ENCODE results near the gene TEX14.

Gene TEX14, protein sequence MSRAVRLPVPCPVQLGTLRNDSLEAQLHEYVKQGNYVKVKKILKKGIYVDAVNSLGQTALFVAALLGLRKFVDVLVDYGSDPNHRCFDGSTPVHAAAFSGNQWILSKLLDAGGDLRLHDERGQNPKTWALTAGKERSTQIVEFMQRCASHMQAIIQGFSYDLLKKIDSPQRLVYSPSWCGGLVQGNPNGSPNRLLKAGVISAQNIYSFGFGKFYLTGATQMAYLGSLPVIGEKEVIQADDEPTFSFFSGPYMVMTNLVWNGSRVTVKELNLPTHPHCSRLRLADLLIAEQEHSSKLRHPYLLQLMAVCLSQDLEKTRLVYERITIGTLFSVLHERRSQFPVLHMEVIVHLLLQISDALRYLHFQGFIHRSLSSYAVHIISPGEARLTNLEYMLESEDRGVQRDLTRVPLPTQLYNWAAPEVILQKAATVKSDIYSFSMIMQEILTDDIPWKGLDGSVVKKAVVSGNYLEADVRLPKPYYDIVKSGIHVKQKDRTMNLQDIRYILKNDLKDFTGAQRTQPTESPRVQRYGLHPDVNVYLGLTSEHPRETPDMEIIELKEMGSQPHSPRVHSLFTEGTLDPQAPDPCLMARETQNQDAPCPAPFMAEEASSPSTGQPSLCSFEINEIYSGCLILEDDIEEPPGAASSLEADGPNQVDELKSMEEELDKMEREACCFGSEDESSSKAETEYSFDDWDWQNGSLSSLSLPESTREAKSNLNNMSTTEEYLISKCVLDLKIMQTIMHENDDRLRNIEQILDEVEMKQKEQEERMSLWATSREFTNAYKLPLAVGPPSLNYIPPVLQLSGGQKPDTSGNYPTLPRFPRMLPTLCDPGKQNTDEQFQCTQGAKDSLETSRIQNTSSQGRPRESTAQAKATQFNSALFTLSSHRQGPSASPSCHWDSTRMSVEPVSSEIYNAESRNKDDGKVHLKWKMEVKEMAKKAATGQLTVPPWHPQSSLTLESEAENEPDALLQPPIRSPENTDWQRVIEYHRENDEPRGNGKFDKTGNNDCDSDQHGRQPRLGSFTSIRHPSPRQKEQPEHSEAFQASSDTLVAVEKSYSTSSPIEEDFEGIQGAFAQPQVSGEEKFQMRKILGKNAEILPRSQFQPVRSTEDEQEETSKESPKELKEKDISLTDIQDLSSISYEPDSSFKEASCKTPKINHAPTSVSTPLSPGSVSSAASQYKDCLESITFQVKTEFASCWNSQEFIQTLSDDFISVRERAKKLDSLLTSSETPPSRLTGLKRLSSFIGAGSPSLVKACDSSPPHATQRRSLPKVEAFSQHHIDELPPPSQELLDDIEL (N-terminal part only)

DNA sequence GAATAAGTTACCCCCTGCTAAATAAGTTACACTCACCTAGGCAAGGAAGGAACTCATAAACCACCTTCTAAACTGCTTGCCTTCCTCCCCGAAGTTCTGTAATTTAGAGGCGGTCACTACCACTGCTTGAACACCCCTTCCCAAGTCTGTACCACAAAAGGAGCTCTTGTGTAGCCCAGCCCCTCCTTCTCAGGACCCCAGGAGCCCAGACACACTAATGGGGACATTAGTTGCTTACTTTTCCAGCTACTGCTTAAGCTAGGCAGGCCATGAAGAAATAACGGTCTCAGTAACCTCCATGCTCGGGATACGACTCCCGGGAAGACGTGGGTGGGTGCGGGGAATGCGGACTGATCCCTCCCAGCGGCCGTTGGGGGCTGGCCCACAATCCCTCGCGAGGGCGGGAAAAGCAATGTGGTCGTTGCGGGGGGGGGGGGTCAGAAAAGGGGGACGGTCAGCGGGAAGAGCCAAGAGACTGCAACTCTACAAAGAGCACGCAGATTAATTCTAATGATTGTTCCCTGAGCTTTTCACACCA, at the start of gene TEX14:
Gene TEX14, minus strand, starts transcription at position 345 of the 538 bp plus-strand sequence. CDS start 40,044 bp downstream, outside the sequence.
- DNase-seq (ENCODE audit: low spot score) = no peak

DNA sequence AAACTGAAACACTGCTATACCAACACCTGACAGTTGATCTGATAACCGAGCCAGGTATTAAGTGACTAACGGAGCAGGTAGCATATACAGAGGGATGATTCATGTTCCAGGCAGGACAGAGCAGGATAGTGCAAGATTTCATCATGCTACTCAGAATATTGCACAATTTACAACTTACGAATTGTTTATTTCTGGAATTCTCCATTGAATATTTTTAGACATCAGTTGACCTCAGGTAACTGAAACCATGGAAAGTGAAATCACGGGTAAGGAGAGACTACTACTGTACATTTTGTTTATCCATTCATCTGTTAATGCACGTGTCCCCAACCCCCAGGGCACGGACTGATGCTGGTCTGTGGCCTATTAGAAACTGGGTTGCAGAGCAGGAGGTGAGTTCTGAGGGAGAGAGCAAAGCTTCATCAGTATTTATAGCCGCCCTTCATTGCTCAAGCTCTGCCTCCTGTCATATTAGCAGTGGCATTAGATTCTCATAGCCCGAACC, 49.3 kb upstream of the TEX14 start:
- no peak for DNase-seq (ENCODE audit: low spot score)

DNA sequence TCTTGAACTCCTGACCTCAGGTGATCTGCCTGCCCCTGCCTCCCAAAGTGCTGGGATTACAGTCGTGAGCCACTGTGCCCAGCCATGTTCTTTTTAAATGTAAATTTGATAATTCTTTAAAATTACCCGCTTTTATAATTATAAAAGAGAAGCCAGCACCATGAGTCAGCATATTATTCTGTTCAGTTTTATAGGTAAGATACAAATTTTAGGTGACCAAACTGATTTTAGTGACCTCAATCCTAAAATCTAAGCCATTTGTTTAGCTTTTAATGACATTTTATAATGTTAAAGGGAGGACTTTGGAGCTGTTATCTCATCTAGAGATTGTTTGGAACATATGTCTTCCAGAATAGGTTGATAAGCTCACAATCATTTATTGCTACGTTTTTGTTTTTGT, 43.0 kb upstream of the TEX14 start:
- DNase-seq (ENCODE audit: low spot score) = no peak

DNA sequence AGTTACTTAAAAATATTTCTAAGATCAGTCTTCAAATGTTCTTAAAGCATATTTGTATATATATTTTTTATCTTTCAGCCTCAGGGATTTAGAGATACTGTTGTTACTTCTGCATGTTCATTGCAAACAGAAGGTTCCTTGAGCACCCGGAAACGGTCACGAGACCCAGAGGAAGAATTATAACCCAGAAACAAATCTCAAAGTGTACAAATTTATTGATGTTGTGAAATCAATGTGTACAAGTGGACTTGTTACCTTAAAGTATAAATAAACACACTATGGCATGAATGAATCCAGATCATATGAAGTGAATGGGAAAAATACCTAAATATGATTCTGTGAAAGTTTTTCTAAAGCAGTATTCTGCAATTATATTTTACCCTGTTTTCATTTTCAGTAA, 42.2 kb upstream of the TEX14 start:
- DNase-seq (ENCODE audit: low spot score) = no peak

DNA sequence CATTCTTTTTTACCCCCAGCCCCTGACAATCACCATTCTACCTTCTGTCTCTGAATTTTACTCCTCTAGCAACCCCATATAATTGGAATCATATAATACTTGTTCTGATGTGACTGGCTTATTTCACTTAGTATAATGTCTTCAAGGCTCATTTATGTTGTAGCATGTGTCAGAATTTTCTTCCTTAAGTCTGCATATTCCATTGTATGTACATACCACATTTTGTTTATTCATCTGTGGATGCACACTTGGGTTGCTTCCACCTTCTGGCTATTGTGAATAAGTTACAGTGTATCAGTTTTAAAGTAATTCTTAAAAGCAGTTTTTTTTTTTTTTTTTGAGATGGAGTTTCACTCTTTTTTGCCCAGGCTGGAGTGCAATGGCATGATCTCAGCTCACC, 39.1 kb upstream of the TEX14 start:
- DNase-seq (ENCODE audit: low spot score) = no peak

DNA sequence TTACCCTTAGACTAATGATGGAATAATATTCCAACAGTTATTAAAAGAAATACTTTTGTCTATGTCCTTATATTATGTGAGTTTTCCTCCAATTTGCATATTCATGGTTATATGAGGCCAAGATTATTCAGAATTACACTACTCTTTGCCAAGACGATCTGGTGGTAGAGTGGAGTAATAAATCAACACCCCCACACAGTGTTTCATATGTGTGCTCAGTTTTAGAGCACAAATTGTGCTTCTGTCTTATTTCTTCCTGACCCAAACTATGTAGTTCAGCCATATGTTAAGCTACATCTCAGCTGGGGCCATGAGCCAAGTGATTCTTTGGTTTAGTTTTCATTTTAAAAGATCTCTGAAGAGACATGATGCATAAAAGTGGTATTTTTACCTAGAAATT, 37.0 kb upstream of the TEX14 start:
- DNase-seq (ENCODE audit: low spot score) = no peak

DNA sequence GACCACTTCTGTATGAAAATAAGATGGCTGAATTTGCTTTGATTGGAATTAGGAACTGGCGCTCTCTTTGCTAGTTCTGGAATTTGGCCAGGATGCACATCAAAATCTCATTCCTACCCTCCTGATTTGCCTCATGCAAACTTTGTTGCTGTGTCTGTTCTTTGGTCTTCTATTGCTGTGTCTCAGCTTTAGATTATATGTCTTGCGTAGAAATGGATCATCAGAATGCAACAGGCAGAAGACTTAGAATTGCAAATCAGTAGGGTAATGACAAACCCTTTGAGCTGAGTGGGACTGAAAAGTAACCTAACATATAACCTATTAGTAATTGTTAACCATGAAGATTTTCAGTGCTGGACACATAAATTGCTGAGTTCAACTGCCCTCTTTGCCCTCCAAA, 30.9 kb upstream of the TEX14 start:
- no peak for DNase-seq (ENCODE audit: low spot score)

DNA sequence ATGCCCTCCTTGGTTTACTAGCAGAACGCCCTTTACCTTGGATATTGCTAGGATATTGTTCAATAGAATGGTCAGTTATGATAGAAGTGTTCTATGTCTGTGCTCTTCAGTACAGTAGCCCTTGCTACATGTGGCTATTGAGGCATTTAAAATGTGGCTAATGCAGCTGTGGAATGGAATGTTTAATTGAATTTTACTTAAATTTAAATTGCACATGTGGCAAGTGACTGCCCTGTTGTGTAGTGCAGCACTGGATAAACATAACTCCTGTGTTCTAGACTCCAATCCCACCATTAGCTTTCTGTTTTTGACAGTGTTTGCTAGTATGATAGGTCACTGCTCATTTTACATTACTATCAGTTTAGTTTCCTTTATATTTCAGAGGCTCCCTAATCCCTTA, 30.4 kb upstream of the TEX14 start:
- no peak for DNase-seq (ENCODE audit: low spot score)

DNA sequence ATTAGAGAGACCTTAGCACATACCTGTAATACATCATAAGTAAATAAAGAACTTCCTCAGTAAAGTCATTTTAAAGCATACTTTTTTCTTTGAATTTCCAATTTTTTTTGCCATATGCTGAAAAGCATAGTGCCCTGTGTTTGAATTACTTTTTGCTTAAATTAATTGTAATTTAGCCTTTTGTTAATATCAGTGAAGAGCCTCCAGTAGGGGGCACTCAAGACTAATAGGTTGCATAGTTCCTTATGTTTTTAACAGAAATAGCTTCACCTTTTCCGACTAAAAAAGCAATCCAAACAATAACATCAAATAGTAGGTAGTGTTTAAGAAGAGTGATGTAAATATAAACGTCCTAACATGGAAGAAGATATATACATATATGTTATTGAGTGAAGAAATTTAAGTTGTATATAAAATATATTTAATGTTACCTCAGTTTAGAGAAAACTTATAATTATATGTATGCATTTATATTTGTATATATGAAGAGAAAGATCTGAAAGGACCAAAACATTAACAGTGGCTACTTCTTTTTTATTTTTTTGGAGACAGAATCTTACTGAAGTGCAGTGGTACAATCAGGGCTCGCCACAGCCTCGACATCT, 19.2 kb upstream of the TEX14 start:
- DNase-seq (ENCODE audit: low spot score) = peak; percentile 69

DNA sequence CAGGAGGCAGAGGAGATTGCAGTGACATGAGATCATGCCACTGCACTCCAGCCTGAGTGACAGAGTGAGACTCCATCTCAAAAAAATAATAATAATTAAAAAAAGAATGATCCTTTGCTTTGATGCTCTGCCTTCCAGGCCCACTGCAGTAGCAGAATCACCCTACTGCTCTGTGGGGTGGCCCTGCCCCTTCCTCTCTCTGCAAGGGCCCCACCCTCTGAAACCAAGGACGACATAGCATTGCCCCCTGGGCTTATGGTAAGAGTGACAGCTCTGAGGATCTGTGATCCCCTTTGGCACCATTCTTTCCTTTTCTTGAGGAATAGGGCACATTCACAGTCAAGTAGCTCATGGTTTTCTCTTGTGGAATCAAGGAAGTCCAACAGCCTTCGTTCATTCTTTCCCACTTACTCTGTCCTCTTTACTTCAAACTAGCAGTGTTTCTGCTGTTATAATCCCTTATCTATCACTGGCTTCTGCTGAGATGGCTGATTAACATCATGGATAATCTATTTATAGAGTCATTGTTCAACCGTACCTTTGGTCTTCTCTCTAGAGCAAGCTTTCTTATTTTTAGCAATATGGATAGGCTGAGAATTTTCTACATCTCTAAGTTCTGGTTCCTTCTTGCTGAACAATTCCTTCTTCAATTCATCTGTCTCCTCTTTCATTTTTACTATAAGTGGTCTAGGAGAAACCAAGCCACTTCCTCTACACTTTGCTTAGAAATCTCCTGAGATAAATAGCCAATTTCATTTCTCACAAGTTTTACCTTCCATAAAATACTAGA, 14.7 kb upstream of the TEX14 start:
- no peak for DNase-seq (ENCODE audit: low spot score)

DNA sequence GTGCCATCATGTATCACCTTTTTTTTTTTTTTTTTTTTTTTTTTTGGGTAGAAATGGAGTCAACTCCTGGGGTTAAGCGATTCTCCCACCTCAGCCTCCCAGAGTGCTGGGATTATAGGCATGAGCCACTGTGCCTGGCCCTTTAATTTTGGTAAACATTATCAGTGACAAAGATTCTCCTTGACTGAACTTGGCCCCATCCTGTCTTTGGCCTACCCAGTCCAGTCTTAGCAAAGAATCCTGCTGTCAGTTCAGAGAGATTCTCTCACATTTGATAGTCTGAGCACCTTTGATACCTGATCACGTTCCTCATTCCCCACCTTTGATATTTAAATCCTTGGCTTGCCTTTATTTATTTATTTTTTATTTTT, 12.1 kb upstream of the TEX14 start:
- no peak for DNase-seq (ENCODE audit: low spot score)

DNA sequence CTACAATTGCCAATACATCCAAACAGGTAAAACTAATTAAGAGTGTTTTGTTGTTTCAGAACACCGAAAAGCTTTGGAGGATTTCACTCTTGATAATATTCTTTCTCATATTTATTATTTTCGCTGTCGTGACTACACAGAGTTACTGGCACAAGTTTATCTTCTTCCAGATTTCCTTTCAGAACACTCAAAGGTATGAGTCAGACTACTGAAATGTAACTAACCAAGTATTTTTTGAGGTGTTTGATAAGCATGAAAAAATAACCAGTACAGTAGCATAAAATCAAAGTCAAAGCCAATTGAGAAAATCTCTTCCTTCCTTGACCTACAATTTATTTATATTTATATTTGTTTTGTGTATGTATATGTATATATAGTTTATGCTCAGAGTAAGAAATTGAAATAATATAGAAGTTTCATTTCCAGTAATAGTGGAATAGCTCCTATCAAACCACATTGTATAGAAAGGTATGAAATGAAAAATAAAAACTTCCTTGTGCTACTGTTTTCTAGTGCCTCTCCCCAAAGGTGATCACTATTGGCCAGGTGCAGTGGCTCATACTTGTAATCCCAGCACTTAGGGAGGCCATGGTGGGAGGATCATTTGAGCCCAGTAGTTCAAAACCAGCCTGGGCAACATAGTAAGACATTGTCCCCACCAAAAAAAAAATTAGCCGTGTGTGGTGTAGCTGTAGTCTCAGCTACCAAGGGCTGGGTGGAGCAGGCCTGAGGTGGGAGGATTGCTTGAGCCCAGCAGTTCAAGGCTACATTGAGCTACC, 11.5 kb upstream of the TEX14 start:
- no peak for DNase-seq (ENCODE audit: low spot score)

DNA sequence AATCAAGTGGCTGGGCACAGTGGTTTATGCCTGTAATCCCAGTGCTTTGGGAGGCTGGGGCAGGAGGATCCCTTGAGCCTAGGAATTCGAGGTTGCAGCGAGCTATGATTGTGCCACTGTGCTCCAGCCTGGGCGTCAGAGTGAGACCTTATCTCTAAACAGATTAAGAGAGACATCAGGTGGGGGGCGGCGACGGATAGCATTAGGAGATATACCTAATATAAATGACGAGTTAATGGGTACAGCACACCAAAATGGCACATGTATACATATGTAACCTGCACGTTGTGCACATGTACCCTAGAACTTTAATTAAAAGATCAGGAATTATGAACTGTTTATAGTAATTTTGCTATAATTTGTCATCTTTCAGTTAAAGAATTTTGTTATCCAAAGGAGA, 10.9 kb upstream of the TEX14 start:
- no peak for DNase-seq (ENCODE audit: low spot score)

DNA sequence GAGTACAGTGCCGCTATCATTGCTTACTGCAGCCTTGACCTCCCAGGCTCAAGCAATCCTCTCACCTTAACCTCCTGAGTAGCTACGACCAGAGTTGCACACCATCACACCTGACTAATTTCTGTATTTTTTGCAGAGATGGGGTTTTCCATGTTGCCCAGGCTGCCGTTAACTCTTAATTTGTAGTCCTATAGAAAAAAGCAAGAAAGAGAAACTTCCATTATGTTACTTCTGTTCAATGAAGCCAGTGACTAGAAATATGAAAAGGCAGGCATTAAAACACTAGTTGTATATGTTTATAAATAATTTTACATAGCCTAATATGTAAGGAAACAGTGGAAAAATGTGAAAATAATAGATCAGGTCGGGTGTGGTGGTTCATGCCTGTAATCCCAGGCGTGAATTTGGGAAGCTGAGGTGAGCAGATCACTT, 10.2 kb upstream of the TEX14 start:
- DNase-seq (ENCODE audit: low spot score) = no peak

DNA sequence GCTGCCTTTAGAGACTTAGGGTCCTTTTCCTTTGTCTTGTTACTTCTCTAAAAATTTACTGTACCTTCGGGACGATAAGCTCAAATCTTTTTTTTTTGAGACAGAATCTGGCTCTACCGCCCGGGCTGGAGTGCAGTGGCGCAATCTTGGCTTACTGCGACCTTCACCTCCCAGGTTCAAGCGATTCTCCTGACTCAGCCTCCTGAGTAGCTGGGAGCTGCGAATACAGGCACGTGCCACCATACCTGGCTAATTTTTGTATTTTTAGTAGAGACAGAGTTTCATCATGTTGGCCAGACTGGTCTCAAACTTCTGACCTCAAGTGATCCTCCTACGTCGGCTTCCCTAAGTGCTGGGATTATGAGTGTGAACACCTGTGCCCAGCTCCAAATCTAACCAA, 7.9 kb upstream of the TEX14 start:
- no peak for DNase-seq (ENCODE audit: low spot score)

DNA sequence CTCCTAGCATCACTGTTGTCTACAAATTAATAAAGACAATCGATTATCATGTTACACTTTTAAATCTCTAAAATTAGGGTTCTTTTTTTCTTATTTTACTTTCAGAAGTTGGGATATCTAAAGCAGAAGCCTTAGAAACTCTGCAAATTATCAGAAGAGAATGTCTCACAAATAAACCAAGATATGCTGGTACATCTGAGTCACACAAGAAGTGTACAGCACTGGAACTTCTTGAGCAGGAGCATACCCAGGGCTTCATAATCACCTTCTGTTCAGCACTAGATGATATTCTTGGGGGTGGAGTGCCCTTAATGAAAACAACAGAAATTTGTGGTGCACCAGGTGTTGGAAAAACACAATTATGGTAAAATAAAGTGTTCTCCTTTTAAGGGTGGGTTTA, 3.0 kb upstream of the TEX14 start:
- no peak for DNase-seq (ENCODE audit: low spot score)

DNA sequence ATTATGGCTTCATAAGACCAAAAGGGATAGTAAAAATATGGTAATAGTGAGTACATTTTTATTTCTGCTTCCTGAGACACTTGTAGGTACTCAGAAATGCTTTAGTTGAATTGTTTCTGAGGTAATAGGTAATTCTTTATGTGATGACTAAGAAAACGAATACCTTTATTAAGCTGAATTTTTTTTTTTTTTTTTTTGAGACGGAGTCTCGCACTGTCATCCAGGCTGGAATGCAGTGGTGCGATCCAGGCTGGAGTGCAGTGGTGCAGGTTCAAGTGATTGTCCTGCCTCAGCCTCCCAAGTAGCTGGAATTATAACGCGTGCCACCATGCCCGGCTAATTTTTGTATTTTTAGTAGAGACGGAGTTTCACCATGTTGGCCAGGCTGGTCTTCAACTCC, 2.5 kb upstream of the TEX14 start:
- DNase-seq (ENCODE audit: low spot score) = no peak

DNA sequence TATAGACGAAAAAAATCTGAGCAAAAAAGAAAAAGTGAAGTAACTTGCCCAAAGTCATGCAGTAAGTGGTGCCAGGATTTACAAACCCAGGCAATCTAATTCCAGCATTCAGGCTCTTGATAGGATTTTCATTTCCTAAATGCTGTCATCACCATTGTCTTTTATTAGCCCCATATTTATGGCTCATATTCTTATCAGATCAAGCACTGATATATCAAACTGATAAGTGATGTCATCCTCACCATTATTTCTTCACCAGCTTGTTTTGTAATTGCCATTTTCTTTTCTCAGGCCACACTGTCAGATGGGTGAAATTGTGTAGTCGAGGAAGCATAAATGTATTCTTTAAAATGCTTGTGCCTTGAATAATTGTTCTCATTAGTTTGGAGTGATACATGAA, 1.9 kb upstream of the TEX14 start:
- no peak for DNase-seq (ENCODE audit: low spot score)

DNA sequence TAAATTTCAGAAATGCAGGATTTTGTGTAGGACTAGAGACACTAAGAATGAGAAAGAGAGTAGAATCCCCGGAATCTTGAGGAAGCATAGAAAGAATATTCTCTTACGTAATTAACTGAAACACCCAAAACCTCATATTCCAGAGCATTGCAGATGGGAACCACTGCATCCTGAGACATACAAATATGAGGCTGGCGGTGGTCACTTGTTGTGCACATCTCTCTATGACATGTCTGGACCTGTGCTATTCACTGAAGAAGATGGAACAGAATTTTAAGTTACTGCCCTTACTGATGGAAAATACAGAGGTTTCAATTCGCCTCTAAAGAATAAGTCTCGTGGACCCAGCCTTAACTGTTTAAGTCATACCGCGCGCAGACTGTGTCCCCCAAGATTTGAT, 1.4 kb upstream of the TEX14 start:
- DNase-seq (ENCODE audit: low spot score) = no peak

Data from hematopoietic multipotent progenitor cell treated with erythropoietin and hydrocortisone succinate and interleukin-3 and kit ligand, for 15 days (in vitro differentiated cells).